Hematopoietic multipotent progenitor cell treated with erythropoietin and hydrocortisone succinate and interleukin-3 and kit ligand, for 4 days (in vitro differentiated cells): ENCODE data around the gene PIK3CD.
"Not testable (repeated sequence)": the region's sequence is repeated elsewhere in the genome, so short reads cannot be mapped to it uniquely, and the experiment has no call there.

ENCODE experiments used
- DNase-seq: peaks from one replicate; pipeline ENCODE4 v3.0.0-alpha.2; 2015

The PIK3CD gene

GRCh38 chr1:9746211-9746610 is 94.7 kb downstream of the PIK3CD start:
- DNase-seq = no peak

- no peak for DNase-seq
These were observed 95.1 kb downstream of the PIK3CD start for GRCh38 chr1:9746651-9747050.

- not testable (repeated sequence) for DNase-seq
These were observed 96.9 kb downstream of the PIK3CD start for GRCh38 chr1:9748391-9748790.

GRCh38 chr1:9749361-9749760 is 97.8 kb downstream of the PIK3CD start:
- no peak for DNase-seq

GRCh38 chr1:9751971-9752370 is 100.4 kb downstream of the PIK3CD start:
- DNase-seq = no peak

GRCh38 chr1:9753121-9753531 is 101.6 kb downstream of the PIK3CD start:
- DNase-seq = no peak

GRCh38 chr1:9755441-9755995 is 104.0 kb downstream of the PIK3CD start:
- no peak for DNase-seq

GRCh38 chr1:9758559-9759121 is 107.1 kb downstream of the PIK3CD start:
- DNase-seq = no peak

- DNase-seq = no peak
These were observed 108.4 kb downstream of the PIK3CD start for GRCh38 chr1:9759939-9760338.

- no peak for DNase-seq
These were observed 109.3 kb downstream of the PIK3CD start for GRCh38 chr1:9760824-9761223.

GRCh38 chr1:9761855-9762254 is 110.3 kb downstream of the PIK3CD start:
- DNase-seq = no peak

GRCh38 chr1:9762446-9762845 is 110.9 kb downstream of the PIK3CD start:
- DNase-seq = not testable (repeated sequence)

GRCh38 chr1:9763914-9764313 is 112.4 kb downstream of the PIK3CD start:
- no peak for DNase-seq

- peak; percentile 74 for DNase-seq
These were observed 113.0 kb downstream of the PIK3CD start for GRCh38 chr1:9764550-9764949.

- no peak for DNase-seq
These were observed 115.4 kb downstream of the PIK3CD start for GRCh38 chr1:9766759-9767442.

GRCh38 chr1:9767964-9768668 is 116.6 kb downstream of the PIK3CD start:
- peak; percentile 63 for DNase-seq

- DNase-seq = no peak
These were observed 117.5 kb downstream of the PIK3CD start for GRCh38 chr1:9768983-9769382.

- DNase-seq = peak; percentile 38
These were observed 118.8 kb downstream of the PIK3CD start for GRCh38 chr1:9770298-9770697.

- DNase-seq = no peak
These were observed 123.5 kb downstream of the PIK3CD start for GRCh38 chr1:9774712-9775679.

GRCh38 chr1:9776685-9777084 is 125.2 kb downstream of the PIK3CD start:
- no peak for DNase-seq
